ENCODE data around the gene GALNT10.

The GALNT10 gene

GRCh38 chr5:154268073-154268472, 77.5 kb downstream of the GALNT10 start:
- H3K27ac ChIP-seq (ENCODE audit: low read length), result no peak overlapping the region
- no peak overlapping the region for H3K4me3 ChIP-seq (ENCODE audit: low read length in 2 of 2)
- no peak overlapping the region for H3K9ac ChIP-seq (ENCODE audit: low read length in 2 of 2)
- H3K36me3 ChIP-seq (ENCODE audit: control insufficient read depth in 2 of 2, insufficient read depth in 2 of 2, low read length in 2 of 2), result no peaks in the 10 kb centered on the region
- no peaks in the 10 kb centered on the region for H3K27me3 ChIP-seq (ENCODE audit: control insufficient read depth in 1 of 2, insufficient read depth in 2 of 2, low read length in 2 of 2)
- H3K4me1 ChIP-seq (ENCODE audit: control insufficient read depth, insufficient read depth, low read length), result peaks cover 10% of the 10 kb centered on the region
- no peaks in the 10 kb centered on the region for H3K9me3 ChIP-seq (ENCODE audit: control insufficient read depth in 2 of 2, low read length in 2 of 2)

DNA sequence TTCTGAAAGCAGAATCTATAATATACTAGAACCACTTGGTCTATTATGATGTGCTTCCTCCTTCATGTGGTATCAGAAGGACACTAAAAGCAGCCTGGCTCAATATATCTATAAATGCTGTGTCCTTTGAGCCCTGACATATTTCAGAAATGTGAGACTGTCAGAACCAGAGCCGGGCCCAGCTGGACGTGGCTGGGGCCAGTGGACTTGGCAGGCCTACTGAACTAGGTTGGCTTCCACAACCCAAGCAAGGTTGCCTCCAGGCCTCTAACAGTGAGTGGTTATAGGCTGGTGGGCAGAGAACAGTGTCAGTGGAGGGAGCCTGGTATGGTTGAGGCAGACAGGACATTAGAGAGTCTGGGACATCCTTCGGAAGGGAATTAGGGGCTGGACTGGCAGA, 78.9 kb downstream of the GALNT10 start:
- H3K36me3 ChIP-seq (ENCODE audit: control insufficient read depth in 2 of 2, insufficient read depth in 2 of 2, low read length in 2 of 2), result no peaks in the 10 kb centered on the region
- H3K4me3 ChIP-seq (ENCODE audit: low read length in 2 of 2), result no peak overlapping the region
- H3K9me3 ChIP-seq (ENCODE audit: control insufficient read depth in 2 of 2, low read length in 2 of 2), result no peaks in the 10 kb centered on the region
- no peak overlapping the region for H3K27ac ChIP-seq (ENCODE audit: low read length)
- peaks cover 13% of the 10 kb centered on the region for H3K4me1 ChIP-seq (ENCODE audit: control insufficient read depth, insufficient read depth, low read length)
- no peaks in the 10 kb centered on the region for H3K27me3 ChIP-seq (ENCODE audit: control insufficient read depth in 1 of 2, insufficient read depth in 2 of 2, low read length in 2 of 2)
- H3K9ac ChIP-seq (ENCODE audit: low read length in 2 of 2), result no peak overlapping the region

DNA sequence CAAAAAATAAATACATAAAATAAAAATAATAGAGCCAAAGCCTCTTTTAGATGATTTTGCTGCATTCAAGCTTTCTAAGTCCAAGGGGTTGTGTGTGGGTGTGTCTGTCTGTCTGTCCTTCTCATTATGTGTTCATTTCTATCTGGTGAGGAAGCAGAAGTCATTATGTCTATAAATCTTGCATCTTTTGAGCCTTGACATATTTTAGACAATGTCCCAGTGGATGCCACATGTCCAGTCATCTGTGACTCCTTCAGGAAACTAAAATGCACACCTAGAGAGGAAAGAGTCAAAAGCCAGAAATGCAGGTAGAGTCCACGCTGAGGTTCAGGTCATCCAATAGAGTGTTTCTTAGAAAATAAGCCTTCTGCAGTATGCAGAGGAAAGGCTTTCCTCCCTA, 80.9 kb downstream of the GALNT10 start:
- H3K4me3 ChIP-seq (ENCODE audit: low read length in 2 of 2), result no peak overlapping the region
- H3K27me3 ChIP-seq (ENCODE audit: control insufficient read depth in 1 of 2, insufficient read depth in 2 of 2, low read length in 2 of 2), result no peaks in the 10 kb centered on the region
- H3K4me1 ChIP-seq (ENCODE audit: control insufficient read depth, insufficient read depth, low read length), result peaks cover 13% of the 10 kb centered on the region
- H3K9ac ChIP-seq (ENCODE audit: low read length in 2 of 2), result no peak overlapping the region
- no peaks in the 10 kb centered on the region for H3K36me3 ChIP-seq (ENCODE audit: control insufficient read depth in 2 of 2, insufficient read depth in 2 of 2, low read length in 2 of 2)
- H3K9me3 ChIP-seq (ENCODE audit: control insufficient read depth in 2 of 2, low read length in 2 of 2), result no peaks in the 10 kb centered on the region
- no peak overlapping the region for H3K27ac ChIP-seq (ENCODE audit: low read length)

GRCh38 chr5:154271936-154272514, 81.5 kb downstream of the GALNT10 start:
- peak overlapping the region; percentile 53 for H3K27ac ChIP-seq (ENCODE audit: low read length)
- H3K4me3 ChIP-seq (ENCODE audit: low read length in 2 of 2), result no peak overlapping the region
- no peaks in the 10 kb centered on the region for H3K36me3 ChIP-seq (ENCODE audit: control insufficient read depth in 2 of 2, insufficient read depth in 2 of 2, low read length in 2 of 2)
- H3K9ac ChIP-seq (ENCODE audit: low read length in 2 of 2), result no peak overlapping the region
- H3K4me1 ChIP-seq (ENCODE audit: control insufficient read depth, insufficient read depth, low read length), result peaks cover 13% of the 10 kb centered on the region
- H3K9me3 ChIP-seq (ENCODE audit: control insufficient read depth in 2 of 2, low read length in 2 of 2), result no peaks in the 10 kb centered on the region
- no peaks in the 10 kb centered on the region for H3K27me3 ChIP-seq (ENCODE audit: control insufficient read depth in 1 of 2, insufficient read depth in 2 of 2, low read length in 2 of 2)

- no peaks in the 10 kb centered on the region for H3K9me3 ChIP-seq (ENCODE audit: control insufficient read depth in 2 of 2, low read length in 2 of 2)
- H3K27ac ChIP-seq (ENCODE audit: low read length), result peak overlapping the region; percentile 53
- H3K4me3 ChIP-seq (ENCODE audit: low read length in 2 of 2), result no peak overlapping the region
- peaks cover 13% of the 10 kb centered on the region for H3K4me1 ChIP-seq (ENCODE audit: control insufficient read depth, insufficient read depth, low read length)
- no peak overlapping the region for H3K9ac ChIP-seq (ENCODE audit: low read length in 2 of 2)
- no peaks in the 10 kb centered on the region for H3K27me3 ChIP-seq (ENCODE audit: control insufficient read depth in 1 of 2, insufficient read depth in 2 of 2, low read length in 2 of 2)
- H3K36me3 ChIP-seq (ENCODE audit: control insufficient read depth in 2 of 2, insufficient read depth in 2 of 2, low read length in 2 of 2), result no peaks in the 10 kb centered on the region
These were observed 82.6 kb downstream of the GALNT10 start for GRCh38 chr5:154273028-154273617.

- Histone ChIP-seq H3K9me3 (ENCODE audit: control insufficient read depth in 2 of 2, low read length in 2 of 2) (no peaks in the 10 kb centered on the region), H3K9ac (ENCODE audit: low read length in 2 of 2) (no peak overlapping the region), H3K4me1 (ENCODE audit: control insufficient read depth, insufficient read depth, low read length) (peaks cover 13% of the 10 kb centered on the region), H3K27me3 (ENCODE audit: control insufficient read depth in 1 of 2, insufficient read depth in 2 of 2, low read length in 2 of 2) (no peaks in the 10 kb centered on the region), H3K4me3 (ENCODE audit: low read length in 2 of 2) (no peak overlapping the region), H3K36me3 (ENCODE audit: control insufficient read depth in 2 of 2, insufficient read depth in 2 of 2, low read length in 2 of 2) (no peaks in the 10 kb centered on the region), H3K27ac (ENCODE audit: low read length) (no peak overlapping the region)
These were observed 83.7 kb downstream of the GALNT10 start for GRCh38 chr5:154273963-154274827.

- no peak overlapping the region for H3K27ac ChIP-seq (ENCODE audit: low read length)
- H3K4me1 ChIP-seq (ENCODE audit: control insufficient read depth, insufficient read depth, low read length), result peaks cover 13% of the 10 kb centered on the region
These were observed 84.3 kb downstream of the GALNT10 start for GRCh38 chr5:154274828-154275185.

GRCh38 chr5:154275566-154275965, 85.0 kb downstream of the GALNT10 start:
- Histone ChIP-seq H3K4me1 (ENCODE audit: control insufficient read depth, insufficient read depth, low read length) (peaks cover 13% of the 10 kb centered on the region), H3K27me3 (ENCODE audit: control insufficient read depth in 1 of 2, insufficient read depth in 2 of 2, low read length in 2 of 2) (no peaks in the 10 kb centered on the region), H3K36me3 (ENCODE audit: control insufficient read depth in 2 of 2, insufficient read depth in 2 of 2, low read length in 2 of 2) (no peaks in the 10 kb centered on the region), H3K4me3 (ENCODE audit: low read length in 2 of 2) (no peak overlapping the region), H3K27ac (ENCODE audit: low read length) (no peak overlapping the region), H3K9me3 (ENCODE audit: control insufficient read depth in 2 of 2, low read length in 2 of 2) (no peaks in the 10 kb centered on the region), H3K9ac (ENCODE audit: low read length in 2 of 2) (no peak overlapping the region)

More at GRCh38 chr5:154274828-154275185, 84.3 kb downstream of the GALNT10 start:
- Histone ChIP-seq H3K36me3 (ENCODE audit: control insufficient read depth in 2 of 2, insufficient read depth in 2 of 2, low read length in 2 of 2) (no peaks in the 10 kb centered on the region), H3K4me3 (ENCODE audit: low read length in 2 of 2) (no peak overlapping the region), H3K27me3 (ENCODE audit: control insufficient read depth in 1 of 2, insufficient read depth in 2 of 2, low read length in 2 of 2) (no peaks in the 10 kb centered on the region), H3K9ac (ENCODE audit: low read length in 2 of 2) (no peak overlapping the region), H3K9me3 (ENCODE audit: control insufficient read depth in 2 of 2, low read length in 2 of 2) (no peaks in the 10 kb centered on the region)

DNA sequence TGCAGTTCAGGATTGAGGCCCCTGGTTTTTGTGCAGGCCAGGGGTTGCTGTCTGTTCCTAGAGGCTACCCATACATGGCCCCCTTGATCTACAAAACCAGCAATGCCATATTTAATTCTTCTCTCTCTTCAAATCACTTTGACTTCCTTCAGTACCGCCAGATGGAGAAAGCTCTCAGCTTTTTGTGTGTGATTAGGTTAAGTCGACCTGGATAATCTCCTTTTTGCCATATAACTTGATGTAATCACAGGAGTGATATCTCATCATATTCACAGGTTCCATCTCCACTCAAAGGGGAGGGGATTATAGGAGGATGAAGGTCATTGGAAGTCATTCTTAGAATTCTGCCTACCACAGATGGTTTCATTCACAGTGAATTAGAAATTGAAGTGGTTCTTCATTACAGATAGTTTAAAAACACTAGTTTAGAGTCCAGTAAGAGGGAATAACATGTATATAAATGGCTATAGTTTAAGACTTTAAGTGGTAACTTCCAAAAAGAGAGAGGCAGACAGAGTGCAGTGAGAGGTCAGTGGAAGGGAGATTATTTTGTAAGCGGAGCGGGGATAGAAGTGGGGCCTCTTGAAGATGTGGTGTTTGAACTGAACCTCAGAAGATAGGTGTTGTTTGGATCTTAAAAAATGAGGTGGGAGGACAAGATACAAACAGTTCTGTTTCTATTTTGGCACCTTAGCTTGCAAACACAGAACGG, 85.9 kb downstream of the GALNT10 start:
- H3K9ac ChIP-seq (ENCODE audit: low read length in 2 of 2), result no peak overlapping the region
- peaks cover 13% of the 10 kb centered on the region for H3K4me1 ChIP-seq (ENCODE audit: control insufficient read depth, insufficient read depth, low read length)
- H3K27me3 ChIP-seq (ENCODE audit: control insufficient read depth in 1 of 2, insufficient read depth in 2 of 2, low read length in 2 of 2), result no peaks in the 10 kb centered on the region
- H3K4me3 ChIP-seq (ENCODE audit: low read length in 2 of 2), result no peak overlapping the region
- no peaks in the 10 kb centered on the region for H3K9me3 ChIP-seq (ENCODE audit: control insufficient read depth in 2 of 2, low read length in 2 of 2)
- no peaks in the 10 kb centered on the region for H3K36me3 ChIP-seq (ENCODE audit: control insufficient read depth in 2 of 2, insufficient read depth in 2 of 2, low read length in 2 of 2)
- no peak overlapping the region for H3K27ac ChIP-seq (ENCODE audit: low read length)

GRCh38 chr5:154276973-154277331, 86.4 kb downstream of the GALNT10 start:
- H3K9ac ChIP-seq (ENCODE audit: low read length in 2 of 2), result no peak overlapping the region
- H3K9me3 ChIP-seq (ENCODE audit: control insufficient read depth in 2 of 2, low read length in 2 of 2), result no peaks in the 10 kb centered on the region
- H3K27me3 ChIP-seq (ENCODE audit: control insufficient read depth in 1 of 2, insufficient read depth in 2 of 2, low read length in 2 of 2), result no peaks in the 10 kb centered on the region
- no peak overlapping the region for H3K27ac ChIP-seq (ENCODE audit: low read length)
- no peak overlapping the region for H3K4me3 ChIP-seq (ENCODE audit: low read length in 2 of 2)
- peaks cover 13% of the 10 kb centered on the region for H3K4me1 ChIP-seq (ENCODE audit: control insufficient read depth, insufficient read depth, low read length)
- no peaks in the 10 kb centered on the region for H3K36me3 ChIP-seq (ENCODE audit: control insufficient read depth in 2 of 2, insufficient read depth in 2 of 2, low read length in 2 of 2)
